Measurements from ENCODE around the gene ZNF883.
"Not testable (repeated sequence)": the region's sequence is repeated elsewhere in the genome, so short reads cannot be mapped to it uniquely, and the experiment has no call there.

GRCh38 chr9:113061072-113061850 lies 49.3 kb upstream of the ZNF883 start:
- TF ChIP-seq CTCF (conservative IDR thresholded peaks at IDR 0.05; ENCODE audit: low read length); EZH2phosphoT487 (IDR thresholded peaks at IDR 0.05; ENCODE audit: borderline replicate concordance): not testable (repeated sequence)

Measured in Loucy (cell line).